ENCODE data around the gene ZNF407.

- TF ChIP-seq CTCF (IDR thresholded peaks at IDR 0.05) = no peak
- no peak for TF ChIP-seq POLR2A (IDR thresholded peaks at IDR 0.05)
These were observed 273.3 kb downstream of the ZNF407 start for GRCh38 chr18:74870950-74871349.

All from testis (tissue), 2 donors.